HCT116 (cell line): ENCODE results near the gene MMP24. TPM values are rescaled to one million over a fixed set of nuclear protein-coding genes. Genes with fewer than 3 reads are reported as not detected.

Source experiments
- ATAC-seq: fragments of 200-7000 bp; cut with Tn5 transposase; 2 replicates; pipeline ENCODE4 v1.9.1; 2020; ENCODE audit warnings: mild to moderate bottlenecking, moderate library complexity
- BruUV-seq: library from RNA; stranded (reverse); fragments of 400-500 nt; replicated peaks from 2 replicates; lab custom pipeline; 2021; lab: Mats Ljungman, UMichigan
- CTCF ChIA-PET: fragments of 300-600 bp; sonication (Branson Sonifier 250); formaldehyde crosslinking; loops from one replicate; lab custom pipeline; 2021; ENCODE audit warnings: antibody characterized with exemption; lab: Charles Lee
- POLR2A ChIA-PET: fragments of 300-600, 350-600 bp; sonication (Branson Sonifier 250); formaldehyde crosslinking; loops from one replicate; lab custom pipeline; 2021; ENCODE audit warnings: antibody characterized with exemption; lab: Charles Lee
- RAD21 ChIA-PET, 2 experiments: fragments of 300-600 bp; sonication (Branson Sonifier 250); formaldehyde crosslinking; loops; one replicate each; lab custom pipeline; 2023; ENCODE audit warnings: low total read pairs in 2 of 2; ENCODE audit not compliant: uncharacterized antibody in 2 of 2, unreplicated experiment in 2 of 2, low non-redundant PET in 1 of 2; lab: Charles Lee
- DNase-seq: peaks from one replicate; pipeline ENCODE4 v3.0.0-alpha.2; 2010; ENCODE audit warnings: low read depth, low spot score
- H2AFZ ChIP-seq: fragments of 200-600 bp; shearing (Covaris generic), sonication (generic); 2 replicates; pipeline ENCODE4 v1.6.1; 2017; ENCODE audit warnings: low read depth, mixed run types, mixed read lengths, antibody characterized with exemption, low read length; ENCODE audit not compliant: poor library complexity, severe bottlenecking
- H3K27ac ChIP-seq: 2 replicates; pipeline ENCODE4 v1.5.1; 2012; ENCODE audit warnings: low read depth, low read length
- H3K27me3 ChIP-seq: fragments of 200-600 bp; sonication (generic); 2 replicates; pipeline ENCODE4 v1.6.1; 2016; ENCODE audit warnings: mixed run types, low read length, mixed read lengths; ENCODE audit not compliant: insufficient read depth
- H3K36me3 ChIP-seq, 2 experiments: fragments of 200-500 bp in 1 of 2; fragments of 200-600 bp in 1 of 2; sonication (Bioruptor generic) in 1 of 2; sonication (generic) in 1 of 2; 2 replicates each; pipeline versions ENCODE4 v1.5.1 to v1.6.1; 2014 to 2016; ENCODE audit warnings: low read length in 2 of 2, inconsistent platforms in 1 of 2, mixed read lengths in 1 of 2, mixed run types in 1 of 2; ENCODE audit not compliant: insufficient read depth in 2 of 2, control insufficient read depth in 1 of 2
- H3K4me1 ChIP-seq, 2 experiments: fragments of 200-600 bp in 1 of 2; sonication (generic) in 1 of 2; 2 replicates each; pipeline versions ENCODE4 v1.5.1 to v1.6.1; 2012 to 2017; ENCODE audit warnings: low read length in 2 of 2, inconsistent platforms in 1 of 2, mild to moderate bottlenecking in 1 of 2, mixed read lengths in 1 of 2, mixed run types in 1 of 2, moderate library complexity in 1 of 2; ENCODE audit not compliant: insufficient read depth in 2 of 2, control insufficient read depth in 1 of 2
- H3K4me2 ChIP-seq: fragments of 200-600 bp; sonication (generic); 2 replicates; pipeline ENCODE4 v1.6.1; 2017; ENCODE audit warnings: mixed run types, low read length, mixed read lengths
- H3K4me3 ChIP-seq, 2 experiments: fragments of 200-600 bp in 1 of 2; sonication (generic) in 1 of 2; replicated peaks in 1 of 2; 2 replicates each; pipeline ENCODE4 v1.5.1; 2011 to 2016; ENCODE audit warnings: low read length in 2 of 2, control low read depth in 1 of 2, low read depth in 1 of 2, mild to moderate bottlenecking in 1 of 2, mixed read lengths in 1 of 2, mixed run types in 1 of 2
- H3K79me2 ChIP-seq: fragments of 200-600 bp; sonication (generic); 2 replicates; pipeline ENCODE4 v1.6.1; 2017; ENCODE audit warnings: mild to moderate bottlenecking, mixed run types, low read length, moderate library complexity, mixed read lengths; ENCODE audit not compliant: insufficient read depth
- H3K9ac ChIP-seq: fragments of 200-600 bp; sonication (generic); 2 replicates; pipeline ENCODE4 v1.6.1; 2016; ENCODE audit warnings: low read length, mixed read lengths
- H3K9me2 ChIP-seq: fragments of 200-600 bp; sonication (generic), shearing (Covaris generic); 2 replicates; pipeline ENCODE4 v1.6.1; 2017; ENCODE audit warnings: mixed run types, mild to moderate bottlenecking, moderate library complexity; ENCODE audit not compliant: insufficient read depth
- H3K9me3 ChIP-seq, 2 experiments: fragments of 200-500 bp in 1 of 2; fragments of 200-600 bp in 1 of 2; sonication (Bioruptor generic) in 1 of 2; sonication (generic) in 1 of 2; 2 replicates each; pipeline ENCODE4 v1.6.1; 2014 to 2017; ENCODE audit warnings: low read length in 2 of 2, mixed read lengths in 2 of 2, inconsistent platforms in 1 of 2, low read depth in 1 of 2, mild to moderate bottlenecking in 1 of 2, mixed run types in 1 of 2, moderate library complexity in 1 of 2; ENCODE audit not compliant: control insufficient read depth in 1 of 2, insufficient read depth in 1 of 2
- H4K20me1 ChIP-seq: fragments of 200-600 bp; sonication (generic), shearing (Covaris generic); 2 replicates; pipeline ENCODE4 v1.6.1; 2017; ENCODE audit warnings: mixed run types, mild to moderate bottlenecking, moderate library complexity; ENCODE audit not compliant: insufficient read depth
- EZH2 ChIP-seq: fragments of 200-600 bp; sonication (generic); IDR thresholded peaks from 2 replicates; pipeline ENCODE4 v1.6.1; 2017; ENCODE audit warnings: antibody characterized with exemption, mixed run types
- EZH2phosphoT487 ChIP-seq: fragments of 200-600 bp; IDR thresholded peaks from 2 replicates; pipeline ENCODE4 v1.6.1; 2018; ENCODE audit warnings: antibody characterized with exemption, borderline replicate concordance
- JUND ChIP-seq: IDR thresholded peaks from 2 replicates; pipeline ENCODE4 v1.6.1; 2012
- RAD21 ChIP-seq: IDR thresholded peaks from 2 replicates; pipeline ENCODE4 v1.6.1; 2012; ENCODE audit warnings: low read depth, mild to moderate bottlenecking
- SP1 ChIP-seq: IDR thresholded peaks from 2 replicates; pipeline ENCODE4 v1.6.1; 2012; ENCODE audit warnings: low read depth
- SRF ChIP-seq: IDR thresholded peaks from 2 replicates; pipeline ENCODE4 v1.6.1; 2012; ENCODE audit warnings: low read depth
- TCF7L2 ChIP-seq: IDR thresholded peaks from 2 replicates; pipeline ENCODE4 v1.7.0; 2011; ENCODE audit warnings: borderline replicate concordance, inconsistent platforms; ENCODE audit not compliant: insufficient read depth, insufficient read length; ENCODE audit errors: extremely low read depth
- ZFX ChIP-seq: fragments of 450-650 bp; IDR thresholded peaks from 2 replicates; pipeline ENCODE4 v1.6.1; 2017
- ZNF274 ChIP-seq: fragments of 200-500 bp; sonication (Bioruptor generic); IDR thresholded peaks from 2 replicates; pipeline ENCODE4 v1.6.1; 2014; ENCODE audit warnings: mild to moderate bottlenecking, low read depth, low read length, inconsistent platforms
- intact Hi-C: fragments of 100-400 bp; cut with micrococcal nuclease; formaldehyde crosslinking; loops from 2 replicates; pipeline ENCODE4 v1.10.0; 2022
- total RNA-seq: library from RNA; stranded (reverse); gene quantifications from one replicate; pipeline ENCODE4 v1.2.1, GENCODE V29; 2021; ENCODE audit not compliant: unreplicated experiment
- TF ChIP-seq, protein P1 (sequence below): IDR thresholded peaks from 2 replicates; pipeline ENCODE4 v1.6.1; 2012; ENCODE audit warnings: low read depth

The MMP24 gene
- total RNA-seq, 1 experiment from 2014 or later: not detected

DNA sequence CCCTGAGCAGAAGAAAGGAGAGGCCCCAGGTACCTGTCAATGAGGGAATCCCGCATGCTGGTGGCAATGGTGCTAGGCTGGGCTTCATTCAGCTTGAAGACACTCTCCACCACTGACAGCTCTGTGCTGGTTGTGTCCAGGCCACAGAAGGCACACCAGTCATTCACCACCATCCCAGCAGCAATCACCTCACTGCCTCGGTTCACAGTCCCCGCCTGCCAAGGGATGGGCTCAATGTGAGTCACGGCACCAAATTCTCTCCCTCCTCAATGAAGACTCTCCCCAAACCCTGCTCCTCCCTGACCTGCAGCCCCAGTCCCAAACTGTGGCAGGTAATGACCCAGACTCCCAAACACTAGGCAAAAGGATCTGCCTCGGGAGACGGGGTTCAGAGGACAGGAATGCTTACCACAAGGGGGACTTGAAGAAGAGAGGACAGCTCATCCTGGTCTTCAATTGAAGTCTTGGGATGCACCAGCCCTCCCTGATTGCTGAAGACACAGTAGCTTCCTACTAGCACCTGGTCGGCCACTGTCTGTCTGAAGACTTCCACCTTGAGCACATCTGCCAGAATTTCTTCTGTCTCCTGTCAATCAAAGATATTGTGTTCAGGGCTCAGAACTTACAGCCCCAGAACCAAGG is 53.2 kb downstream of the MMP24 start:
- RAD21 ChIA-PET: no interaction called here
- no peaks in the 10 kb centered on the region for H4K20me1 ChIP-seq
- no peaks in the 10 kb centered on the region for H3K9me3 ChIP-seq
- peaks cover 21 to 50% of the 10 kb centered on the region in 2 experiments for H3K36me3 ChIP-seq
- peaks cover 11 to 35% of the 10 kb centered on the region in 2 experiments; a peak in 3 of 4 replicates for H3K4me1 ChIP-seq
- no peak for TF ChIP-seq EZH2
- TF ChIP-seq SP1: no peak
- TF ChIP-seq, protein P1, sequence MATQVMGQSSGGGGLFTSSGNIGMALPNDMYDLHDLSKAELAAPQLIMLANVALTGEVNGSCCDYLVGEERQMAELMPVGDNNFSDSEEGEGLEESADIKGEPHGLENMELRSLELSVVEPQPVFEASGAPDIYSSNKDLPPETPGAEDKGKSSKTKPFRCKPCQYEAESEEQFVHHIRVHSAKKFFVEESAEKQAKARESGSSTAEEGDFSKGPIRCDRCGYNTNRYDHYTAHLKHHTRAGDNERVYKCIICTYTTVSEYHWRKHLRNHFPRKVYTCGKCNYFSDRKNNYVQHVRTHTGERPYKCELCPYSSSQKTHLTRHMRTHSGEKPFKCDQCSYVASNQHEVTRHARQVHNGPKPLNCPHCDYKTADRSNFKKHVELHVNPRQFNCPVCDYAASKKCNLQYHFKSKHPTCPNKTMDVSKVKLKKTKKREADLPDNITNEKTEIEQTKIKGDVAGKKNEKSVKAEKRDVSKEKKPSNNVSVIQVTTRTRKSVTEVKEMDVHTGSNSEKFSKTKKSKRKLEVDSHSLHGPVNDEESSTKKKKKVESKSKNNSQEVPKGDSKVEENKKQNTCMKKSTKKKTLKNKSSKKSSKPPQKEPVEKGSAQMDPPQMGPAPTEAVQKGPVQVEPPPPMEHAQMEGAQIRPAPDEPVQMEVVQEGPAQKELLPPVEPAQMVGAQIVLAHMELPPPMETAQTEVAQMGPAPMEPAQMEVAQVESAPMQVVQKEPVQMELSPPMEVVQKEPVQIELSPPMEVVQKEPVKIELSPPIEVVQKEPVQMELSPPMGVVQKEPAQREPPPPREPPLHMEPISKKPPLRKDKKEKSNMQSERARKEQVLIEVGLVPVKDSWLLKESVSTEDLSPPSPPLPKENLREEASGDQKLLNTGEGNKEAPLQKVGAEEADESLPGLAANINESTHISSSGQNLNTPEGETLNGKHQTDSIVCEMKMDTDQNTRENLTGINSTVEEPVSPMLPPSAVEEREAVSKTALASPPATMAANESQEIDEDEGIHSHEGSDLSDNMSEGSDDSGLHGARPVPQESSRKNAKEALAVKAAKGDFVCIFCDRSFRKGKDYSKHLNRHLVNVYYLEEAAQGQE: no peak
- no peak for TF ChIP-seq EZH2phosphoT487
- TF ChIP-seq ZNF274: no peak
- TF ChIP-seq JUND: no peak
- no peak for TF ChIP-seq TCF7L2
- no peak for TF ChIP-seq RAD21
- TF ChIP-seq ZFX: no peak
- TF ChIP-seq SRF: no peak
- TF ChIP-seq, all 23 proteins: peak for 0
- POLR2A ChIA-PET: no interaction called here
- Histone ChIP-seq H3K79me2 (peaks cover 74% of the 10 kb centered on the region), H3K9me2 (no peaks in the 10 kb centered on the region), H2AFZ (no peak overlapping the region), H3K27me3 (no peaks in the 10 kb centered on the region), H3K4me2 (no peak overlapping the region), H3K9ac (0 out of 2 replicates have a peak overlapping the region, but pooled peaks have one; percentile 1), H3K27ac (peak overlapping the region; percentile 53; the same call in 1 of the 2 replicates), H3K4me3 (no peak overlapping the region)
- DNase-seq (no peak), ATAC-seq (no peak)
- intact Hi-C loops: no loop called here
- CTCF ChIA-PET: no interaction called here
- no TSS peak for BruUV-seq
